ENCODE results near the gene CAMKK2.
"Not testable (repeated sequence)": the region's sequence is repeated elsewhere in the genome, so short reads cannot be mapped to it uniquely, and the experiment has no call there.

The CAMKK2 gene

GRCh38 chr12:121259074-121259473 is 37.4 kb downstream of the CAMKK2 start:
- no peak overlapping the region for H3K4me3 ChIP-seq (ENCODE audit: low read depth, low read length)
- H3K36me3 ChIP-seq (ENCODE audit: control insufficient read depth, insufficient read depth, low read length) = peaks cover 55% of the 10 kb centered on the region
- H3K27ac ChIP-seq (ENCODE audit: low read depth, low read length) = no peak overlapping the region
- H3K4me1 ChIP-seq (ENCODE audit: control insufficient read depth, insufficient read depth, low read length) = no peaks in the 10 kb centered on the region
- H3K9me3 ChIP-seq (ENCODE audit: control insufficient read depth, insufficient read depth, low read length) = no peaks in the 10 kb centered on the region
- no peaks in the 10 kb centered on the region for H3K27me3 ChIP-seq (ENCODE audit: control insufficient read depth, insufficient read depth, low read length)
- H3K9ac ChIP-seq (ENCODE audit: low read depth, low read length) = no peak overlapping the region

- not testable (repeated sequence) for H3K27me3 ChIP-seq (ENCODE audit: control insufficient read depth, insufficient read depth, low read length); H3K4me1 ChIP-seq (ENCODE audit: control insufficient read depth, insufficient read depth, low read length); H3K27ac ChIP-seq (ENCODE audit: low read depth, low read length); H3K9me3 ChIP-seq (ENCODE audit: control insufficient read depth, insufficient read depth, low read length); H3K9ac ChIP-seq (ENCODE audit: low read depth, low read length); H3K4me3 ChIP-seq (ENCODE audit: low read depth, low read length)
- peaks cover 56% of the 10 kb centered on the region for H3K36me3 ChIP-seq (ENCODE audit: control insufficient read depth, insufficient read depth, low read length)
These were observed 38.6 kb downstream of the CAMKK2 start for GRCh38 chr12:121257704-121258449.

- Histone ChIP-seq H3K27me3 (ENCODE audit: control insufficient read depth, insufficient read depth, low read length) (no peaks in the 10 kb centered on the region), H3K4me3 (ENCODE audit: low read depth, low read length) (no peak overlapping the region), H3K4me1 (ENCODE audit: control insufficient read depth, insufficient read depth, low read length) (no peaks in the 10 kb centered on the region), H3K27ac (ENCODE audit: low read depth, low read length) (no peak overlapping the region), H3K36me3 (ENCODE audit: control insufficient read depth, insufficient read depth, low read length) (peaks cover 67% of the 10 kb centered on the region), H3K9me3 (ENCODE audit: control insufficient read depth, insufficient read depth, low read length) (no peaks in the 10 kb centered on the region), H3K9ac (ENCODE audit: low read depth, low read length) (no peak overlapping the region)
These were observed 41.1 kb downstream of the CAMKK2 start for GRCh38 chr12:121255433-121255832.

GRCh38 chr12:121253638-121254335 is 42.7 kb downstream of the CAMKK2 start:
- no peak overlapping the region for H3K4me3 ChIP-seq (ENCODE audit: low read depth, low read length)
- H3K27ac ChIP-seq (ENCODE audit: low read depth, low read length) = no peak overlapping the region
- H3K9me3 ChIP-seq (ENCODE audit: control insufficient read depth, insufficient read depth, low read length) = no peaks in the 10 kb centered on the region
- H3K27me3 ChIP-seq (ENCODE audit: control insufficient read depth, insufficient read depth, low read length) = no peaks in the 10 kb centered on the region
- no peaks in the 10 kb centered on the region for H3K4me1 ChIP-seq (ENCODE audit: control insufficient read depth, insufficient read depth, low read length)
- no peak overlapping the region for H3K9ac ChIP-seq (ENCODE audit: low read depth, low read length)
- H3K36me3 ChIP-seq (ENCODE audit: control insufficient read depth, insufficient read depth, low read length) = peaks cover 68% of the 10 kb centered on the region

GRCh38 chr12:121252712-121253345 is 43.7 kb downstream of the CAMKK2 start:
- Histone ChIP-seq H3K9ac (ENCODE audit: low read depth, low read length) (no peak overlapping the region), H3K9me3 (ENCODE audit: control insufficient read depth, insufficient read depth, low read length) (no peaks in the 10 kb centered on the region), H3K4me1 (ENCODE audit: control insufficient read depth, insufficient read depth, low read length) (no peaks in the 10 kb centered on the region), H3K27ac (ENCODE audit: low read depth, low read length) (no peak overlapping the region), H3K4me3 (ENCODE audit: low read depth, low read length) (no peak overlapping the region), H3K27me3 (ENCODE audit: control insufficient read depth, insufficient read depth, low read length) (no peaks in the 10 kb centered on the region), H3K36me3 (ENCODE audit: control insufficient read depth, insufficient read depth, low read length) (peaks cover 74% of the 10 kb centered on the region)

GRCh38 chr12:121251838-121252237 is 44.7 kb downstream of the CAMKK2 start:
- Histone ChIP-seq H3K9ac (ENCODE audit: low read depth, low read length) (no peak overlapping the region), H3K9me3 (ENCODE audit: control insufficient read depth, insufficient read depth, low read length) (no peaks in the 10 kb centered on the region), H3K4me3 (ENCODE audit: low read depth, low read length) (no peak overlapping the region), H3K27ac (ENCODE audit: low read depth, low read length) (no peak overlapping the region), H3K27me3 (ENCODE audit: control insufficient read depth, insufficient read depth, low read length) (no peaks in the 10 kb centered on the region), H3K4me1 (ENCODE audit: control insufficient read depth, insufficient read depth, low read length) (no peaks in the 10 kb centered on the region), H3K36me3 (ENCODE audit: control insufficient read depth, insufficient read depth, low read length) (peaks cover 84% of the 10 kb centered on the region)

GRCh38 chr12:121250359-121250758 is 46.1 kb downstream of the CAMKK2 start:
- no peak overlapping the region for H3K4me3 ChIP-seq (ENCODE audit: low read depth, low read length)
- H3K27me3 ChIP-seq (ENCODE audit: control insufficient read depth, insufficient read depth, low read length) = no peaks in the 10 kb centered on the region
- H3K4me1 ChIP-seq (ENCODE audit: control insufficient read depth, insufficient read depth, low read length) = no peaks in the 10 kb centered on the region
- no peak overlapping the region for H3K9ac ChIP-seq (ENCODE audit: low read depth, low read length)
- no peaks in the 10 kb centered on the region for H3K9me3 ChIP-seq (ENCODE audit: control insufficient read depth, insufficient read depth, low read length)
- peaks cover 74% of the 10 kb centered on the region for H3K36me3 ChIP-seq (ENCODE audit: control insufficient read depth, insufficient read depth, low read length)
- no peak overlapping the region for H3K27ac ChIP-seq (ENCODE audit: low read depth, low read length)

- H3K4me1 ChIP-seq (ENCODE audit: control insufficient read depth, insufficient read depth, low read length) = no peaks in the 10 kb centered on the region
- no peaks in the 10 kb centered on the region for H3K9me3 ChIP-seq (ENCODE audit: control insufficient read depth, insufficient read depth, low read length)
- no peak overlapping the region for H3K27ac ChIP-seq (ENCODE audit: low read depth, low read length)
- no peak overlapping the region for H3K4me3 ChIP-seq (ENCODE audit: low read depth, low read length)
- H3K36me3 ChIP-seq (ENCODE audit: control insufficient read depth, insufficient read depth, low read length) = peaks cover 76% of the 10 kb centered on the region
- H3K9ac ChIP-seq (ENCODE audit: low read depth, low read length) = no peak overlapping the region
- H3K27me3 ChIP-seq (ENCODE audit: control insufficient read depth, insufficient read depth, low read length) = no peaks in the 10 kb centered on the region
These were observed 47.9 kb downstream of the CAMKK2 start for GRCh38 chr12:121248622-121249021.

- Histone ChIP-seq H3K27ac (ENCODE audit: low read depth, low read length) (no peak overlapping the region), H3K27me3 (ENCODE audit: control insufficient read depth, insufficient read depth, low read length) (no peaks in the 10 kb centered on the region), H3K36me3 (ENCODE audit: control insufficient read depth, insufficient read depth, low read length) (peaks cover 66% of the 10 kb centered on the region), H3K4me3 (ENCODE audit: low read depth, low read length) (no peak overlapping the region), H3K4me1 (ENCODE audit: control insufficient read depth, insufficient read depth, low read length) (no peaks in the 10 kb centered on the region), H3K9ac (ENCODE audit: low read depth, low read length) (no peak overlapping the region), H3K9me3 (ENCODE audit: control insufficient read depth, insufficient read depth, low read length) (no peaks in the 10 kb centered on the region)
These were observed 49.5 kb downstream of the CAMKK2 start for GRCh38 chr12:121246893-121247557.

- Histone ChIP-seq H3K4me3 (ENCODE audit: low read depth, low read length) (no peak overlapping the region), H3K9me3 (ENCODE audit: control insufficient read depth, insufficient read depth, low read length) (no peaks in the 10 kb centered on the region), H3K36me3 (ENCODE audit: control insufficient read depth, insufficient read depth, low read length) (peaks cover 58% of the 10 kb centered on the region), H3K9ac (ENCODE audit: low read depth, low read length) (no peak overlapping the region), H3K27ac (ENCODE audit: low read depth, low read length) (no peak overlapping the region), H3K27me3 (ENCODE audit: control insufficient read depth, insufficient read depth, low read length) (no peaks in the 10 kb centered on the region), H3K4me1 (ENCODE audit: control insufficient read depth, insufficient read depth, low read length) (peaks cover 3% of the 10 kb centered on the region; the same call in 1 of the 2 replicates)
These were observed 50.6 kb downstream of the CAMKK2 start for GRCh38 chr12:121245951-121246350.

Measured in HUES48 (cell line).